HEK293 (cell line): ENCODE results near the gene EGR1.
A peak's percentile ranks its signal among the peaks of the same experiment; 100 is the strongest.

ENCODE experiments used
- ELK4 ChIP-seq: IDR thresholded peaks from 2 replicates; pipeline ENCODE4 v1.6.1; 2011; ENCODE audit warnings: mild to moderate bottlenecking, low read depth, low read length, borderline replicate concordance
- IKZF3 ChIP-seq: fragments of 450-650 bp; IDR thresholded peaks from 2 replicates; pipeline ENCODE4 v1.5.0; 2018; ENCODE audit warnings: missing biosample characterization, mild to moderate bottlenecking, missing genetic modification characterization, moderate library complexity
- KLF7 ChIP-seq: fragments of 450-650 bp; formaldehyde crosslinking; IDR thresholded peaks from 2 replicates; pipeline ENCODE4 v1.5.1; 2016; ENCODE audit warnings: missing biosample characterization, missing genetic modification characterization, borderline replicate concordance
- OSR2 ChIP-seq: fragments of 450-650 bp; formaldehyde crosslinking; IDR thresholded peaks from 2 replicates; pipeline ENCODE4 v1.5.1; 2016; ENCODE audit warnings: missing biosample characterization, missing genetic modification characterization
- RBAK ChIP-seq: fragments of 450-650 bp; formaldehyde crosslinking; IDR thresholded peaks from 2 replicates; pipeline ENCODE4 v1.5.1; 2016; ENCODE audit warnings: missing biosample characterization, missing genetic modification characterization
- SP3 ChIP-seq: fragments of 450-650 bp; formaldehyde crosslinking; IDR thresholded peaks from 2 replicates; pipeline ENCODE4 v1.5.1; 2016; ENCODE audit warnings: missing biosample characterization, missing genetic modification characterization
- WT1 ChIP-seq: fragments of 450-650 bp; formaldehyde crosslinking; IDR thresholded peaks from 2 replicates; pipeline ENCODE4 v1.5.1; 2016; ENCODE audit warnings: missing biosample characterization, missing genetic modification characterization
- ZBTB6 ChIP-seq: fragments of 450-650 bp; formaldehyde crosslinking; IDR thresholded peaks from 2 replicates; pipeline ENCODE4 v1.5.1; 2017; ENCODE audit warnings: missing biosample characterization, missing genetic modification characterization
- ZBTB8A ChIP-seq: fragments of 450-650 bp; formaldehyde crosslinking; IDR thresholded peaks from 2 replicates; pipeline ENCODE4 v1.5.1; 2016; ENCODE audit warnings: missing biosample characterization, missing genetic modification characterization
- ZFHX2 ChIP-seq: fragments of 450-650 bp; formaldehyde crosslinking; conservative IDR thresholded peaks from 2 replicates; pipeline ENCODE4 v1.5.1; 2016; ENCODE audit warnings: missing biosample characterization, missing genetic modification characterization
- ZFP37 ChIP-seq: fragments of 450-650 bp; formaldehyde crosslinking; IDR thresholded peaks from 2 replicates; pipeline ENCODE4 v1.5.1; 2016; ENCODE audit warnings: missing biosample characterization, missing genetic modification characterization
- ZFP69B ChIP-seq: fragments of 450-650 bp; formaldehyde crosslinking; IDR thresholded peaks from 2 replicates; pipeline ENCODE4 v1.5.1; 2016; ENCODE audit warnings: missing biosample characterization, missing genetic modification characterization
- ZNF10 ChIP-seq: fragments of 450-650 bp; formaldehyde crosslinking; IDR thresholded peaks from 2 replicates; pipeline ENCODE4 v1.5.1; 2017; ENCODE audit warnings: missing biosample characterization, missing genetic modification characterization
- ZNF133 ChIP-seq: fragments of 450-650 bp; formaldehyde crosslinking; IDR thresholded peaks from 2 replicates; pipeline ENCODE4 v1.5.1; 2016; ENCODE audit warnings: missing biosample characterization, missing genetic modification characterization
- ZNF157 ChIP-seq: fragments of 450-650 bp; formaldehyde crosslinking; IDR thresholded peaks from 2 replicates; pipeline ENCODE4 v1.5.1; 2016; ENCODE audit warnings: missing biosample characterization, missing genetic modification characterization
- ZNF19 ChIP-seq: fragments of 450-650 bp; formaldehyde crosslinking; IDR thresholded peaks from 2 replicates; pipeline ENCODE4; 2016; ENCODE audit warnings: missing biosample characterization, missing genetic modification characterization, low read depth
- ZNF2 ChIP-seq: fragments of 450-650 bp; formaldehyde crosslinking; IDR thresholded peaks from 2 replicates; pipeline ENCODE4 v1.5.1; 2016; ENCODE audit warnings: missing biosample characterization, missing genetic modification characterization
- ZNF211 ChIP-seq: fragments of 450-650 bp; formaldehyde crosslinking; IDR thresholded peaks from 2 replicates; pipeline ENCODE4 v1.5.1; 2016; ENCODE audit warnings: low read depth, missing biosample characterization, missing genetic modification characterization
- ZNF221 ChIP-seq: fragments of 450-650 bp; formaldehyde crosslinking; IDR thresholded peaks from 2 replicates; pipeline ENCODE4 v1.5.1; 2017; ENCODE audit warnings: missing biosample characterization, missing genetic modification characterization, borderline replicate concordance
- ZNF223 ChIP-seq: fragments of 450-650 bp; formaldehyde crosslinking; IDR thresholded peaks from 2 replicates; pipeline ENCODE4 v1.5.1; 2016; ENCODE audit warnings: missing biosample characterization, missing genetic modification characterization
- ZNF248 ChIP-seq: fragments of 450-650 bp; formaldehyde crosslinking; IDR thresholded peaks from 2 replicates; pipeline ENCODE4 v1.5.1; 2017; ENCODE audit warnings: missing biosample characterization, missing genetic modification characterization
- ZNF335 ChIP-seq: fragments of 450-650 bp; formaldehyde crosslinking; conservative IDR thresholded peaks from 2 replicates; pipeline ENCODE4 v1.5.1; 2016; ENCODE audit warnings: missing biosample characterization, missing genetic modification characterization
- ZNF416 ChIP-seq: fragments of 450-650 bp; formaldehyde crosslinking; IDR thresholded peaks from 2 replicates; pipeline ENCODE4 v1.5.1; 2016; ENCODE audit warnings: missing biosample characterization, missing genetic modification characterization
- ZNF423 ChIP-seq: fragments of 450-650 bp; formaldehyde crosslinking; IDR thresholded peaks from 2 replicates; pipeline ENCODE4 v1.5.1; 2016; ENCODE audit warnings: missing biosample characterization, missing genetic modification characterization
- ZNF501 ChIP-seq: fragments of 450-650 bp; formaldehyde crosslinking; IDR thresholded peaks from 2 replicates; pipeline ENCODE4 v1.5.1; 2016; ENCODE audit warnings: missing biosample characterization, missing genetic modification characterization
- ZNF791 ChIP-seq: fragments of 450-650 bp; formaldehyde crosslinking; IDR thresholded peaks from 2 replicates; pipeline ENCODE4 v1.5.1; 2016; ENCODE audit warnings: missing biosample characterization, missing genetic modification characterization
- ZNF792 ChIP-seq: fragments of 450-650 bp; formaldehyde crosslinking; IDR thresholded peaks from 2 replicates; pipeline ENCODE4 v1.5.1; 2016; ENCODE audit warnings: missing biosample characterization, missing genetic modification characterization
- ZNF837 ChIP-seq: fragments of 450-650 bp; formaldehyde crosslinking; IDR thresholded peaks from 2 replicates; pipeline ENCODE4 v1.5.1; 2016; ENCODE audit warnings: missing biosample characterization, missing genetic modification characterization
- ZSCAN18 ChIP-seq: fragments of 450-650 bp; formaldehyde crosslinking; IDR thresholded peaks from 2 replicates; pipeline ENCODE4 v1.5.1; 2016; ENCODE audit warnings: missing biosample characterization, missing genetic modification characterization
- ZXDB ChIP-seq: fragments of 450-650 bp; formaldehyde crosslinking; IDR thresholded peaks from 2 replicates; pipeline ENCODE4 v1.5.1; 2016; ENCODE audit warnings: missing biosample characterization, missing genetic modification characterization
- TF ChIP-seq, protein P1 (sequence below): fragments of 450-650 bp; formaldehyde crosslinking; IDR thresholded peaks from 2 replicates; pipeline ENCODE4 v1.5.1; 2016; ENCODE audit warnings: missing biosample characterization, missing genetic modification characterization
- TF ChIP-seq, protein P2 (sequence below): fragments of 450-650 bp; formaldehyde crosslinking; IDR thresholded peaks from 2 replicates; pipeline ENCODE4 v1.5.1; 2016; ENCODE audit warnings: missing biosample characterization, missing genetic modification characterization

Gene EGR1

GRCh38 chr5:138491669-138492559 is 26.6 kb downstream of the EGR1 start (continued):
- TF ChIP-seq, protein P1, sequence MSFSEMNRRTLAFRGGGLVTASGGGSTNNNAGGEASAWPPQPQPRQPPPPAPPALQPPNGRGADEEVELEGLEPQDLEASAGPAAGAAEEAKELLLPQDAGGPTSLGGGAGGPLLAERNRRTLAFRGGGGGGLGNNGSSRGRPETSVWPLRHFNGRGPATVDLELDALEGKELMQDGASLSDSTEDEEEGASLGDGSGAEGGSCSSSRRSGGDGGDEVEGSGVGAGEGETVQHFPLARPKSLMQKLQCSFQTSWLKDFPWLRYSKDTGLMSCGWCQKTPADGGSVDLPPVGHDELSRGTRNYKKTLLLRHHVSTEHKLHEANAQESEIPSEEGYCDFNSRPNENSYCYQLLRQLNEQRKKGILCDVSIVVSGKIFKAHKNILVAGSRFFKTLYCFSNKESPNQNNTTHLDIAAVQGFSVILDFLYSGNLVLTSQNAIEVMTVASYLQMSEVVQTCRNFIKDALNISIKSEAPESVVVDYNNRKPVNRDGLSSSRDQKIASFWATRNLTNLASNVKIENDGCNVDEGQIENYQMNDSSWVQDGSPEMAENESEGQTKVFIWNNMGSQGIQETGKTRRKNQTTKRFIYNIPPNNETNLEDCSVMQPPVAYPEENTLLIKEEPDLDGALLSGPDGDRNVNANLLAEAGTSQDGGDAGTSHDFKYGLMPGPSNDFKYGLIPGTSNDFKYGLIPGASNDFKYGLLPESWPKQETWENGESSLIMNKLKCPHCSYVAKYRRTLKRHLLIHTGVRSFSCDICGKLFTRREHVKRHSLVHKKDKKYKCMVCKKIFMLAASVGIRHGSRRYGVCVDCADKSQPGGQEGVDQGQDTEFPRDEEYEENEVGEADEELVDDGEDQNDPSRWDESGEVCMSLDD (tag by site-specific recombination) = peak; percentile 82
- TF ChIP-seq IKZF3 (tag by site-specific recombination) (peak; percentile 56), ZFHX2 (tag by site-specific recombination) (peak; percentile 29; the same call in 1 of the 2 replicates), RBAK (tag by site-specific recombination) (no peak), ZNF10 (tag by site-specific recombination) (peak; percentile 36; the same call in 1 of the 2 replicates), ZSCAN18 (tag by site-specific recombination) (no peak), ZNF133 (tag by site-specific recombination) (no peak), ZNF248 (tag by site-specific recombination) (no peak), ZNF221 (tag by site-specific recombination) (no peak), ZBTB6 (tag by site-specific recombination) (peak; percentile 15; the same call in 1 of the 2 replicates), ZNF501 (tag by site-specific recombination) (0 out of 2 replicates have a peak, but pooled peaks have one; percentile 20), ZNF19 (tag by site-specific recombination) (no peak), ZBTB8A (tag by site-specific recombination) (peak; percentile 93), ZFP69B (tag by site-specific recombination) (peak; percentile 28; the same call in 1 of the 2 replicates), ZNF791 (tag by site-specific recombination) (no peak), ZFP37 (tag by site-specific recombination) (no peak), ZNF837 (no peak), ZNF416 (tag by site-specific recombination) (no peak), KLF7 (no peak), ELK4 (peak; percentile 100), WT1 (tag by site-specific recombination) (0 out of 2 replicates have a peak, but pooled peaks have one; percentile 9), ZNF423 (tag by site-specific recombination) (0 out of 2 replicates have a peak, but pooled peaks have one; percentile 6), OSR2 (tag by site-specific recombination) (no peak), ZNF223 (tag by site-specific recombination) (no peak), ZNF2 (no peak), ZNF157 (no peak), ZNF335 (tag by site-specific recombination) (peak; percentile 50), SP3 (tag by site-specific recombination) (0 out of 2 replicates have a peak, but pooled peaks have one; percentile 11), ZNF792 (no peak), ZXDB (tag by site-specific recombination) (peak; percentile 100), ZNF211 (tag by site-specific recombination) (no peak)
- TF ChIP-seq, protein P2, sequence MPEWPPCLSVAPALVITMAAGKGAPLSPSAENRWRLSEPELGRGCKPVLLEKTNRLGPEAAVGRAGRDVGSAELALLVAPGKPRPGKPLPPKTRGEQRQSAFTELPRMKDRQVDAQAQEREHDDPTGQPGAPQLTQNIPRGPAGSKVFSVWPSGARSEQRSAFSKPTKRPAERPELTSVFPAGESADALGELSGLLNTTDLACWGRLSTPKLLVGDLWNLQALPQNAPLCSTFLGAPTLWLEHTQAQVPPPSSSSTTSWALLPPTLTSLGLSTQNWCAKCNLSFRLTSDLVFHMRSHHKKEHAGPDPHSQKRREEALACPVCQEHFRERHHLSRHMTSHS (tag by site-specific recombination) = no peak
